OCI-LY1 (cell line): ENCODE data around the gene CBL.

Experiments used
- H2AFZ ChIP-seq: fragments of 200-600 bp; sonication (generic), shearing (Covaris generic); 2 replicates; pipeline ENCODE4 v1.6.0; 2014; ENCODE audit warnings: antibody characterized with exemption, mild to moderate bottlenecking, low read length
- H3F3A ChIP-seq: fragments of 200-600 bp; sonication (generic), shearing (Covaris generic); 2 replicates; pipeline ENCODE4 v1.6.0; 2014; ENCODE audit warnings: mild to moderate bottlenecking, antibody characterized with exemption, low read length, moderate library complexity; ENCODE audit not compliant: insufficient read depth
- H3K27ac ChIP-seq: fragments of 200-600 bp; sonication (generic); 2 replicates; pipeline ENCODE4 v1.5.1; 2014; ENCODE audit warnings: low read length, mixed run types, mild to moderate bottlenecking, low read depth; ENCODE audit not compliant: poor library complexity, severe bottlenecking
- H3K27me3 ChIP-seq: fragments of 200-600 bp; sonication (generic); 2 replicates; pipeline ENCODE4 v1.6.0; 2014; ENCODE audit warnings: antibody characterized with exemption, mild to moderate bottlenecking, low read length, moderate library complexity; ENCODE audit not compliant: insufficient read depth
- H3K36me3 ChIP-seq: fragments of 200-600 bp; sonication (generic); 2 replicates; pipeline ENCODE4 v1.6.1; 2014; ENCODE audit warnings: mild to moderate bottlenecking, antibody characterized with exemption, low read length, moderate library complexity, mixed read lengths; ENCODE audit not compliant: insufficient read depth
- H3K4me1 ChIP-seq: fragments of 200-600 bp; sonication (generic); 2 replicates; pipeline ENCODE4 v1.5.1; 2014; ENCODE audit warnings: mild to moderate bottlenecking, low read length, moderate library complexity; ENCODE audit not compliant: insufficient read depth, severe bottlenecking
- H3K4me2 ChIP-seq: fragments of 200-600 bp; sonication (generic), shearing (Covaris generic); 2 replicates; pipeline ENCODE4 v1.6.1; 2014; ENCODE audit warnings: low read length
- H3K4me3 ChIP-seq: fragments of 200-600 bp; sonication (generic); 2 replicates; pipeline ENCODE4 v1.5.1; 2014; ENCODE audit warnings: low read length, low read depth, mild to moderate bottlenecking, mixed read lengths; ENCODE audit not compliant: poor library complexity, severe bottlenecking
- H3K79me2 ChIP-seq: fragments of 200-600 bp; shearing (Covaris generic); 2 replicates; pipeline ENCODE4 v1.6.1; 2016; ENCODE audit warnings: mixed run types, low read length, mixed read lengths; ENCODE audit not compliant: insufficient read depth
- H3K9ac ChIP-seq: fragments of 200-600 bp; sonication (generic), shearing (Covaris generic); 2 replicates; pipeline ENCODE4 v1.6.1; 2014; ENCODE audit warnings: mild to moderate bottlenecking, low read length, mixed read lengths
- H3K9me2 ChIP-seq: fragments of 200-600 bp; sonication (generic), shearing (Covaris generic); 2 replicates; pipeline ENCODE4 v1.6.1; 2014; ENCODE audit warnings: low read depth, mild to moderate bottlenecking, low read length, mixed read lengths
- H3K9me3 ChIP-seq: fragments of 200-600 bp; shearing (Covaris generic); 2 replicates; pipeline ENCODE4 v1.6.1; 2014; ENCODE audit warnings: low read length, mixed read lengths
- H4K20me1 ChIP-seq: fragments of 200-600 bp; sonication (generic), shearing (Covaris generic); 2 replicates; pipeline ENCODE4 v1.6.0; 2016; ENCODE audit warnings: mild to moderate bottlenecking, low read length; ENCODE audit not compliant: insufficient read depth
- EZH2 ChIP-seq: fragments of 200-600 bp; sonication (generic), shearing (Covaris generic); IDR thresholded peaks from 2 replicates; pipeline ENCODE4 v1.8.0; 2017; ENCODE audit warnings: borderline replicate concordance, mixed run types, mild to moderate bottlenecking, antibody characterized with exemption, low read length, moderate library complexity, mixed read lengths
- TF ChIP-seq, protein P1 (sequence below): fragments of 200-600 bp; sonication (generic), shearing (Covaris generic); IDR thresholded peaks from 2 replicates; pipeline ENCODE4 v1.5.1; 2017; ENCODE audit warnings: mild to moderate bottlenecking, antibody characterized with exemption, low read length, moderate library complexity, mixed read lengths

The CBL gene

DNA sequence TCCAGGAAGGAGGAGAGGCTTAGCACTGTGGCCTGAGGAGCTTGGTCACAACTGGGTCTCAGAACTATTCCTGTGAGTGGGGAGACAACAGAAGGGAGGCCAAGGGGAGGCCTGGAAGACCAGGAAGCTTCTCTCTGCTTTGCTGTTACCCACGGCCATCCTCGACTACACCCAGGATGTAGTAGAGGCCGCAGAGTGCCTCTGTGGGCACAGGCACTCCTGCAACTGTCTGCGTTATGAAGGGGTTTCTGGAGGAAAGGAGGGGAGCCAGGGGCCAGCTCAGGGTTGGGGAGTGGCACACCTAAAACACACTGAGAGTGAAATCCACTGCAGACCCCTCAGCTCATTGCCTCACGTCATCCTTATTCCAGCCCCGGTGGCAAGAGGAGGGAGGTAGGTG, 144.2 kb downstream of the CBL start:
- H3K4me3 ChIP-seq = no peak overlapping the region
- no peaks in the 10 kb centered on the region for H3K27me3 ChIP-seq
- no peak overlapping the region for H2AFZ ChIP-seq

DNA sequence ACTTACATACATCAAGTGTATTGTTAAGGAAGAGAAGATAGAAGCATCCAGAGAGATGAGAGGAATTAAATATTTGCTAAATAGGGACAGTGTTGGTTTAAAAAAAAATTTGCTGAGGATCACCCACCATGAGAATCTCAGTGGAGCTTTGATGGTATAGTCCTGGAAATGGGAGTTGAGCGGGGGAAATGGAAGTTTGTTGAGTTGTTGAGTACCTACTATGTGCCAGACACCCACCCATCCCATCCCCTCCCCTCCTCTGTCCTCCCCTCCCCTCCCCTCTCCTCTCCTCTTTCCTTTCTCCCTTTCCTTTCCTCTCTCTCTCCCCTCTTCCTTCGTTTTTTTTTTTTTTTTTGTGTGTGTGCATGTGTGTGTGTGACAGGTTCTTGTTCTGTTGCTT, 145.1 kb downstream of the CBL start:
- H3K4me1 ChIP-seq = peaks cover 4% of the 10 kb centered on the region
- no peaks in the 10 kb centered on the region for H3K36me3 ChIP-seq
- TF ChIP-seq, protein P1, sequence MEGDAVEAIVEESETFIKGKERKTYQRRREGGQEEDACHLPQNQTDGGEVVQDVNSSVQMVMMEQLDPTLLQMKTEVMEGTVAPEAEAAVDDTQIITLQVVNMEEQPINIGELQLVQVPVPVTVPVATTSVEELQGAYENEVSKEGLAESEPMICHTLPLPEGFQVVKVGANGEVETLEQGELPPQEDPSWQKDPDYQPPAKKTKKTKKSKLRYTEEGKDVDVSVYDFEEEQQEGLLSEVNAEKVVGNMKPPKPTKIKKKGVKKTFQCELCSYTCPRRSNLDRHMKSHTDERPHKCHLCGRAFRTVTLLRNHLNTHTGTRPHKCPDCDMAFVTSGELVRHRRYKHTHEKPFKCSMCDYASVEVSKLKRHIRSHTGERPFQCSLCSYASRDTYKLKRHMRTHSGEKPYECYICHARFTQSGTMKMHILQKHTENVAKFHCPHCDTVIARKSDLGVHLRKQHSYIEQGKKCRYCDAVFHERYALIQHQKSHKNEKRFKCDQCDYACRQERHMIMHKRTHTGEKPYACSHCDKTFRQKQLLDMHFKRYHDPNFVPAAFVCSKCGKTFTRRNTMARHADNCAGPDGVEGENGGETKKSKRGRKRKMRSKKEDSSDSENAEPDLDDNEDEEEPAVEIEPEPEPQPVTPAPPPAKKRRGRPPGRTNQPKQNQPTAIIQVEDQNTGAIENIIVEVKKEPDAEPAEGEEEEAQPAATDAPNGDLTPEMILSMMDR = no peak
- no peak for TF ChIP-seq EZH2
- no peaks in the 10 kb centered on the region for H3K27me3 ChIP-seq
- no peaks in the 10 kb centered on the region for H3K9me3 ChIP-seq
- H2AFZ ChIP-seq = no peak overlapping the region
- H3K27ac ChIP-seq = no peak overlapping the region
- H3K79me2 ChIP-seq = no peaks in the 10 kb centered on the region
- H4K20me1 ChIP-seq = no peaks in the 10 kb centered on the region
- H3K9ac ChIP-seq = no peak overlapping the region
- H3K4me2 ChIP-seq = no peak overlapping the region
- H3K4me3 ChIP-seq = no peak overlapping the region
- no peaks in the 10 kb centered on the region for H3F3A ChIP-seq
- H3K9me2 ChIP-seq = no peaks in the 10 kb centered on the region

More for the DNA sequence above, 144.2 kb downstream of the CBL start:
- Histone ChIP-seq H3K4me2 (no peak overlapping the region), H3K9ac (no peak overlapping the region), H4K20me1 (no peaks in the 10 kb centered on the region), H3F3A (no peaks in the 10 kb centered on the region), H3K9me2 (no peaks in the 10 kb centered on the region), H3K9me3 (no peaks in the 10 kb centered on the region), H3K4me1 (no peaks in the 10 kb centered on the region), H3K36me3 (no peaks in the 10 kb centered on the region), H3K27ac (no peak overlapping the region), H3K79me2 (no peaks in the 10 kb centered on the region)
- TF ChIP-seq, protein P1 = no peak
- TF ChIP-seq EZH2 = no peak

DNA sequence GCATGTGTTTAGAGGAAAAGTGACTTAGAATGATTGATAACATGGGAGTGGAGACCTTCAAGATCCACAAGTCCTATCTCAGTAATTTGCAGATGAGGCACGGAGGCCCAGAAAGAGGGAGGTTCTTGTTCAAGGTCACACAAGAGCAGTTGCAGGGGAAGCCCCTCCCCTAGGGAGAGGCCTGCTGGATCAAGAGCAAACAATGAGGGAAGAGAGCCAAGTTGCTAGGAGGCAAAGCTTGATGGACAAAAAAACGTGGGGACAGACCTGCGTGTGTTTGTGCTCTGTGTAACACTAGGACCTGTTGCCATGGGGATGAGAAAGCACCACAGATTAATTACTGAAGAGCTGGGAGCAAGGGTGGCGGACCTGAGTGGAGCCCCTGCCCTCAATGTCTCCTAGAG, 146.7 kb downstream of the CBL start:
- Histone ChIP-seq H3K4me2 (no peak overlapping the region), H3K4me3 (no peak overlapping the region), H4K20me1 (no peaks in the 10 kb centered on the region), H3K27me3 (no peaks in the 10 kb centered on the region), H3K27ac (no peak overlapping the region), H3K79me2 (no peaks in the 10 kb centered on the region), H3K9me2 (no peaks in the 10 kb centered on the region), H3K9me3 (no peaks in the 10 kb centered on the region), H3K36me3 (no peaks in the 10 kb centered on the region), H3K4me1 (peaks cover 16% of the 10 kb centered on the region), H3F3A (no peaks in the 10 kb centered on the region), H3K9ac (no peak overlapping the region), H2AFZ (no peak overlapping the region)
- TF ChIP-seq, protein P1 = no peak
- no peak for TF ChIP-seq EZH2
